GM10266 (cell line): ENCODE data around the gene MCM3.

Source experiments
- DNase-seq: peaks from one replicate; pipeline ENCODE4 v3.0.0; 2012; ENCODE audit errors: extremely low spot score
- CTCF ChIP-seq: IDR thresholded peaks from 2 replicates; pipeline ENCODE4 v1.5.1; 2012; ENCODE audit warnings: mild to moderate bottlenecking, low read depth; ENCODE audit not compliant: control insufficient read depth, insufficient read depth; ENCODE audit errors: missing control alignments

MCM3 gene

GRCh38 chr6:52304983-52305390 is 20.4 kb upstream of the MCM3 start:
- DNase-seq: peak; percentile 44
- no peak for TF ChIP-seq CTCF

GRCh38 chr6:52303178-52303577 is 18.6 kb upstream of the MCM3 start:
- no peak for DNase-seq
- no peak for TF ChIP-seq CTCF

GRCh38 chr6:52301326-52301725 is 16.8 kb upstream of the MCM3 start:
- TF ChIP-seq CTCF: no peak
- DNase-seq: no peak

DNA sequence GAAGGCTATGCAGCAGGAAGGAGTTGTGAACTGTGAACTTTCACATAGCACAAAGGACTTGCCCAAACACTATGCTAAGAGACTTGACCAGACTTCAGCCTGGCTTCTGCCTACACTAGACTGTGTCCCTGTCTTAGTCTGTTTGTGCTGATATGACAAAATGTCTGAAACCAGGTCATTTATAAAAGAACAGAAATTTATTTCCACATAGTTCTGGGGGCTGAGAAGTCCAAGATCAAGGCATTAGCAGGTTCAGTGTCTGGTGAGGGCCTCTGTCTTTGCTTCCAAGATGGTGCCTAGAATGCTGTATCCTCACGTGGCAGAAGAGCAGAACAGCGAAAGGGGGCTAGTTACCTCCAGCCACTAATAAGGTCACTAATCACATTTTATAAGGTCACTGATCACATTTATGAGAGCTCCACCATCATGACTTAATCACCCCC is 16.0 kb upstream of the MCM3 start:
- TF ChIP-seq CTCF: no peak
- DNase-seq: no peak

DNA sequence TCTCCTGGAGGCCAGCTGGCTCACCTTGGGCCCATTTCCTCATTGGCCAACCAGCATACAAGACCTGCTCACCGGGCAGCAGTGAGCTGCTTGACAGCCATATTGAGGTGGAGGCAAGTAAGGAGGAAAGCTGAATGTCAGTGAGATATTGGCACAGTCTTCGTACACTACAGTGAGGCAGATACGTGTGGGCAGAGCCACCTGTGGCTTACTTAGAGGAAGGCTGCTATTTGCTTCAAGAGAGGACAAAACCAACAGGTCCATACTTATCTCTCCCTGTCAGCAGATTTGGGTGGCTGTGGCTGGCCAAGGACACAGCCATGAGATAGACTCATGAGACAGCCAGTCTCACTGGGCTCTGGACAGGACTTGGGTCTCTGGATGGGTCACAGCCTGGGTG is 15.1 kb upstream of the MCM3 start:
- DNase-seq: no peak
- no peak for TF ChIP-seq CTCF

GRCh38 chr6:52297433-52297832 is 12.9 kb upstream of the MCM3 start:
- peak; percentile 42 for DNase-seq
- TF ChIP-seq CTCF: no peak

GRCh38 chr6:52293067-52293466 is 8.5 kb upstream of the MCM3 start:
- DNase-seq: no peak
- TF ChIP-seq CTCF: no peak
